IPS-18a (cell line): ENCODE results near the gene PYCR2.
"Not testable (repeated sequence)": the region's sequence is repeated elsewhere in the genome, so short reads cannot be mapped to it uniquely, and the experiment has no call there.

Experiments
- H3K27ac ChIP-seq: one replicate; pipeline ENCODE4 v1.5.1; 2013; ENCODE audit warnings: low read length
- H3K27me3 ChIP-seq: one replicate; pipeline ENCODE4 v1.6.1; 2013; ENCODE audit warnings: mild to moderate bottlenecking, low read length; ENCODE audit not compliant: control insufficient read depth, insufficient read depth
- H3K36me3 ChIP-seq: one replicate; pipeline ENCODE4 v1.6.1; 2013; ENCODE audit warnings: low read depth, low read length; ENCODE audit not compliant: control insufficient read depth
- H3K4me1 ChIP-seq: one replicate; pipeline ENCODE4 v1.6.1; 2013; ENCODE audit warnings: low read depth, low read length; ENCODE audit not compliant: control insufficient read depth
- H3K4me3 ChIP-seq: one replicate; pipeline ENCODE4 v1.5.1; 2013; ENCODE audit warnings: low read length
- H3K9ac ChIP-seq: one replicate; pipeline ENCODE4 v1.6.1; 2013; ENCODE audit warnings: mild to moderate bottlenecking, low read length, moderate library complexity
- H3K9me3 ChIP-seq: one replicate; pipeline ENCODE4 v1.6.1; 2013; ENCODE audit warnings: low read depth, low read length; ENCODE audit not compliant: control insufficient read depth

The PYCR2 gene

DNA sequence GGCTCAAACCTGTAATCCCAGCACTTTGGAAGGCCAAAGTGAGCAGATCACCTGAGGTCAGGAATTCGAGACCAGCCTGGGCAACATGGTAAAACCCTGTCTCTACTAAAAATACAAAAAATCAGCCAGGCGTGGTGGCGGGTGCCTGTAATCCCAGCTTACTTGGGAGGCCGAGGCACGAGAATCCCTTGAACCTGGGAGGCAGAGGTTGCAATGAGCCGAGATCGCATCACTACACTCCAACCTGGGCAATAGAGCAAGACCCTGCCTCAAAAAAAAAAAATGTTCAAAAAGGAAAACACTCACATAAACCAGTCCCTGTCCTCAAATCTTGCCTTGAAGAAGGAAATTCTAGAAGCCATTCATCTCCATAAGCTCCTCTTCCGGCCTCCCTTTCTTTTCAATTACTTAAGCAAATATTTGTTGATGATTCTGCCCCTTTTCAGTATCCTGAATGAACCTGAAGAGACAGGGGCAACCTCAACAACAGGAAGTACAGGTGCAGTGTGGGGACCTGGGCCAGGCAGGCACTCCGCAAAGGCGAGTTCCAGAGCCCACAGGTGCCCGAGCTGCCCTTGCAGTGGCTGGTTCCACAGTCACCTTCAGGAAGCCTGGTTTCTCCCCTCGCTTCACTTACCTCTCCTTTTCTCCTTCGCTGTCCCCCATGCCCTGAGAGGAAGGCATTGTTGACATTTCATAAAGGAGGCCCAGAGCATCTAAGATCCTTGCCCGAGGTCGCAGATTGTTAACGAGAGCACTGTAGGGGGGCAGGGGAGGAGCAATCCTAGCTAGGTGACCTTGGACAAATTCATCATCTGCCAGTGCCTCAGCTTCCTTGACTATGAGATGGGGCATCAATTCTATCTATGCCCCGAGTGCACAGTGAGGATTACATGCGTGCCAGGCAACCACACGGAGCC is 26.2 kb downstream of the PYCR2 start:
- Histone ChIP-seq H3K27me3 (no peaks in the 10 kb centered on the region), H3K27ac (no peak overlapping the region), H3K4me3 (no peak overlapping the region), H3K9me3 (no peaks in the 10 kb centered on the region), H3K4me1 (peaks cover 16% of the 10 kb centered on the region), H3K36me3 (no peaks in the 10 kb centered on the region), H3K9ac (no peak overlapping the region)

DNA sequence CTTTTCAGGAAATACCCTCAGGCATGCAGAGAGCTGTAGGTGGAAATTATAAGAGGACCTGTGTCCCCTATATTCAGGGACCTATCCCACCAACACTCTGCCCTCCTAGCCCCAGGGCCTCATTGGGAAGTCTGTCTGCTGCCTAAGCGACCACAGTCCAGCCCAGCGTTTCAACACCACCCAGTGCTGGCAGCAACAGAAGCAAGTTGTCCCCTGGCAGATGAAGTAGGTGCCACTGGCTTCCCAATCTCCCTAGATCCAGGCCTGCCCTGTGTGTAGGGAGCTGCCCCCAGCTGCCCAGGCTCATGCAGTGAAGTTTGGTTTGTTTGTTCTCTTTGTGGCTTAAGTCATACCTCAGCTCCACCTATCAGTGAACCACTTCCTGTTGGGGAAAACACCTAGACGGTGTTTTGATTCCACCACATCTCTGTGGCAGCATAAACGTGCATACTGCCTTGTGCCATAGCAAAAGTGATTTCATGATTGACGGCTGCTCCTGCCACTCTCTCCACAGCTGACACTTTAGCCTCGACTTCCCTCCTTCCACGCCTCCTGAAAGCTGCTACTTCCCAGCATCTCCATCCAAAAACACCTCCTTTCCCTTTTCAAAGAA is 27.0 kb downstream of the PYCR2 start:
- no peak overlapping the region for H3K4me3 ChIP-seq

DNA sequence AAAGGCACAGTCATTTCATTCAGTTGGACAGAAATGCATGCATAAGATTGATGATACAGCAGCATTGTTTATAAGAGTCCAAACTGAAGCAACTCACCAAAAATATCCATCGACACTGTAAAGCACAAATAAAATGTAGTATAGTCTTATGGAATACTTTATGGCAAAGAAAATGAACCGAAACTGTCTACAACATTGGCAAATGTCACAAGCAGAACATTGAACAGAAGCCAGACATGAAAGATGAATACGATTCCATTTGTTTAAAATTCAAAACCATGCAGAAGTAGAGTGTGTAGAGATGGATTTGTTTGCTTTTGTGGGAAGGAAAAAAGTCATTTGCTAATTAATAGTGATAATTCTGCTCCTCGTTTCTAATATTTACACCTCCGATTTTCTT is 27.6 kb downstream of the PYCR2 start:
- no peak overlapping the region for H3K27ac ChIP-seq
- peaks cover 16% of the 10 kb centered on the region for H3K4me1 ChIP-seq
- H3K4me3 ChIP-seq, result no peak overlapping the region
- no peaks in the 10 kb centered on the region for H3K36me3 ChIP-seq
- no peak overlapping the region for H3K9ac ChIP-seq
- no peaks in the 10 kb centered on the region for H3K27me3 ChIP-seq
- H3K9me3 ChIP-seq, result no peaks in the 10 kb centered on the region

More for the DNA sequence above, 27.0 kb downstream of the PYCR2 start:
- H3K9me3 ChIP-seq, result no peaks in the 10 kb centered on the region
- H3K36me3 ChIP-seq, result no peaks in the 10 kb centered on the region
- H3K27me3 ChIP-seq, result no peaks in the 10 kb centered on the region
- no peak overlapping the region for H3K27ac ChIP-seq
- no peak overlapping the region for H3K9ac ChIP-seq
- peaks cover 16% of the 10 kb centered on the region for H3K4me1 ChIP-seq

DNA sequence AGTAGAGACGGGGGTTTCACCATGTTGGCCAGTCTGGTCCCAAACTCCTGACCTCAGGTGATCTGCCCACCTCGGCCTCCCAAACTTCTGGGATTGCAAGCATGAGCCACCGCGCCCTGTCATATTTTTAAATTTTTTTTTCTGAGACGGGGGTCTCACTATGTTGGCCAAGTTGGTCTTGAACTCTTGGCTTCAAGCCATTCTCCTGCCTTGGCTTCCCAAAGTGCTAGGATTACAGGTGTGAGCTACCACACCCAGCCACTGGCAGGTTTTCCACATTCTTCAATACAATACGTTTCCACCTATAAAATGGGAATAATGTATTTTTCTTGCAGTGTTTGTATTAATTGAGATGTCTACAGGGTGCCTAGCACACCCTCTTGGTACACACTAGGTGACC is 31.7 kb downstream of the PYCR2 start:
- no peaks in the 10 kb centered on the region for H3K36me3 ChIP-seq
- no peaks in the 10 kb centered on the region for H3K9me3 ChIP-seq
- peaks cover 16% of the 10 kb centered on the region for H3K4me1 ChIP-seq
- H3K27ac ChIP-seq, result no peak overlapping the region
- peaks cover 17% of the 10 kb centered on the region for H3K27me3 ChIP-seq
- no peak overlapping the region for H3K4me3 ChIP-seq
- H3K9ac ChIP-seq, result no peak overlapping the region

DNA sequence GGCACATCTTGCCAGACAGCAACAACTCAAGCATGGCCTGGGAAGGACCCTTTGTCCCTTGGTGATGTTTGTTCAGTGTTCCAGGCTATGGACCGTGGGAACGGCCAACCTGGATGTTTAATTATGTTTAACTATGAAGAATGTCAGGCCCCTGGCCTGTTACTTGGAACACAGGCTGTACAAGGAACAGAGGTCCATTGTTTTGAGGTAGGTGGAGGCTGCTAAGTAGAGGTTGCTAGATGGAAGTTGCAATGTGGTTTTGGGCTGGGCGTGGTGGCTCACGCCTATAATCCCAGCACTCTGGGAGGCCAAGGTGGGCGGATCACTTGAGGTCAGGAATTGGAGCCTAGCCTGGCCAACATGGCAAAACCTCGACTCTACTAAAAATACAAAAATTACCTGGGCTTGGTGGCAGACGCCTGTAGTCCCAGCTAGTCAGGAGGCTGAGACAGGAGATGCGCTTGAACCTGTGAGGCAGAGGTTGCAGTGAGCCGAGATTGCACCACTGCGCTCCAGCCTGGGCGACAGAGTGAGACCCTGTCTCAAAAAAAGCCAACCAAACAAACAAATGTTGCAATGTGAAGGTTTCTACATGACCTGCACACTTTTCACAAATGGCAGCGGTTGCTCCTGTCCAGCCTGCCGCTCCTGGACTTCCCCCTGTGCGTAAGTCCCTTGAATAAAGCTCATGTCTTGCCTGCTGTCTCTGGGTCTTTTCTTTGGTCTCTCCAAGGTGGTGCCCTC is 32.6 kb downstream of the PYCR2 start:
- no peak overlapping the region for H3K4me3 ChIP-seq
- H3K9ac ChIP-seq, result no peak overlapping the region

DNA sequence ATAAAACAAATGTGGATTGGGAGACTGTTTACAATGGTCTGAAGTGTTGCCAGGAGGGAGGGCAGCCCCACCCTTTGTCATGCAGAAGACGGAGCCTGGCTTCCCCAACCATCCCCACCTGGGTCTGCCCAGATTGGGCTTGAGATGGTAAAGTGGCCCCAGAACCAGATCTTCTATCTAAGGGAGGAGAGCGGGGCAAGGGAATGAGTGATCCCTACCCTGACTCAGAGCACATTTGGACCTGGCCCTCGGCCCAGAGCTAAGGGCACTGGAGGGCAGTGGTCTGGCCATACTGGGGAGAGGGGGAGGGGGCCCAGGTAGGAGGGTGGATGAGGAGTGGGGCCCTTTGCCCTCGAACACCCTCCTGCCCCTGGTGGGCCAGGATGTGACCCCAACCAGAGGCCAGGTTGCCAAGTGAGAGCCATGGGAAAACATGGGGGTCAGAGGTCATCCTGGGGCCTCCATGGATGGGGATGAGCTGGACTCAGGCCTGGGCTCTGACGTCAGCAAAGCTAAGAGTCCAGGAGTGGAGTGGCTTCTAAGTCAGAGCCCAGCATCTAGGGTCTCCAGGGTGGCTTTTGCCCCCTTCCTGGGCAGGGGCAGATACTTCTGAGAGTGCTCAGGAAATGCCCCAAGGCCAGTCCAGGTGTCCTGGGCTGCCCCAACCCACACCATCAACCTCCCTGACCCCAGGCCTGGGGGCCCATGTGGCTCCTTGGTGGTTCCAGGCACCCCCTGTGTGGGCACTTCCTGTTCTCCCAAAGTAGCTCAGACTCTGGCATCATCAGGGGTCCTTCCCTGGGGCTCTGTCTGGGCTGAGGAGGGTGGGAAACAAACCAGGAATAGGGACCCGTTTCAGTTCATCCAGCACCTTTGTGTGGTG is 33.5 kb downstream of the PYCR2 start:
- Histone ChIP-seq H3K27me3 (peaks cover 24% of the 10 kb centered on the region), H3K9me3 (no peaks in the 10 kb centered on the region), H3K9ac (no peak overlapping the region), H3K4me3 (no peak overlapping the region), H3K36me3 (no peaks in the 10 kb centered on the region), H3K27ac (no peak overlapping the region), H3K4me1 (peaks cover 16% of the 10 kb centered on the region)

More for the DNA sequence above, 32.6 kb downstream of the PYCR2 start:
- Histone ChIP-seq H3K4me1 (peaks cover 16% of the 10 kb centered on the region), H3K27ac (no peak overlapping the region), H3K9me3 (no peaks in the 10 kb centered on the region), H3K27me3 (peaks cover 24% of the 10 kb centered on the region), H3K36me3 (no peaks in the 10 kb centered on the region)

DNA sequence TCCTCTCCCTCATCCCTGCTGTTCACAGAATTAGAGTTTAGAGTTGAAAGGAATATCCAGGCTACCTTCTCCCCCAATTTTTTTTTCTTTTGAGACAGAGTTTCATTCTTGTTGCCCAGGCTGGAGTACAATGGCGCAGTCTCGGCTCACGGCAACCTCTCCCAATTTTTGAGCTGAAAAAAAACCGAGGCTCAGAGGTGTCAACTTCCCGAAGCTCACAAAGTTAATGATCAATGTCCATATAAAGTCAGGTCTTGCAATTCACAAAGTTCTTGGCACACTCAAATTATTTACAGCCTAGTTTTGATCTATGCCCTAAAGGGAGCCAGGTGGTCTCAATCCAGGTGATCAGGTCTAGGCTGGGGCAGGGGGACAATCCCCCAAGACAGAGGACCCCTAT is 34.3 kb downstream of the PYCR2 start:
- Histone ChIP-seq H3K27me3 (peaks cover 24% of the 10 kb centered on the region), H3K9ac (no peak overlapping the region), H3K9me3 (no peaks in the 10 kb centered on the region), H3K27ac (no peak overlapping the region), H3K4me1 (peaks cover 16% of the 10 kb centered on the region), H3K36me3 (no peaks in the 10 kb centered on the region), H3K4me3 (no peak overlapping the region)

DNA sequence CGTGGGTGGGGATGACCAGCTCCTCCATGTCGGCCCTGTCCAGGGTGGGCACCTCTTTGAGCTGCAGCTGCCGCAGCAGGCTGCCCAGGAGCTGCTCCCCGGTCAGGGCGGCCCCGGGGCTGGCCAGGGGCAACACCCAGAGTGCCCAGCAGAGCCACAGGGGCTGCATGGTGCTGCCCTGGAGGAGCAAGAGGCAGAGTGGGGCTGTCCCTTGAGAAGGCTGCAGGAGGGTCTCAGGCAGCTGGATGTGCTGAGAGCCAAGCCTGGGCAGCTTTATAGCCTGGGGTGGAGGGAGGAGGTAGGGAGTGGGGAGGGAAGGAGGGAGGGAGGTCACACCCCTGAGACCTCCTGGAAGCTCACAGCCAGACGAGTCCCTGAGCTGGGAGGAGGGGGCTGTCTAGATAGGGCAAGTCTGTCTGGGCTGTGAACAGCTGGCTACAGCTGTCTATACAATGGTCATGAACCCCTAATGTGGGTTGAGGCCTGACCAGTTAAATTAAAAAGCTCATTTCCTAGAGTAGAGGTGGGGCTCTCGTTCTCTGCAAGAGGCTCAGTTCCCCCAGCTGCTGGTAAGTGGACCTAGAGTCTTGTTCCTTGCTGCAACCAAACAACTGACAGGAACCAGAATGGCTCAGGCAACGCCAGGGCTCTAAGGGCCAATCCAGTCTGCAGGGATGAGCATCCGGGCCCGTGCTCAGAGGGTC is 35.0 kb downstream of the PYCR2 start, which contains the start of gene LEFTY1:
Gene LEFTY1, minus strand, starts transcription at position 249 of the 704 bp plus-strand sequence. Its CDS starts 80 bp downstream, at position 169.
- no peaks in the 10 kb centered on the region for H3K9me3 ChIP-seq
- H3K27me3 ChIP-seq, result peaks cover 24% of the 10 kb centered on the region
- peaks cover 16% of the 10 kb centered on the region for H3K4me1 ChIP-seq
- H3K9ac ChIP-seq, result no peak within 1 kb of the TSS
- H3K27ac ChIP-seq, result no peak within 1 kb of the TSS
- H3K36me3 ChIP-seq, result no peaks in the 10 kb centered on the region
- H3K4me3 ChIP-seq, result no peak within 1 kb of the TSS

DNA sequence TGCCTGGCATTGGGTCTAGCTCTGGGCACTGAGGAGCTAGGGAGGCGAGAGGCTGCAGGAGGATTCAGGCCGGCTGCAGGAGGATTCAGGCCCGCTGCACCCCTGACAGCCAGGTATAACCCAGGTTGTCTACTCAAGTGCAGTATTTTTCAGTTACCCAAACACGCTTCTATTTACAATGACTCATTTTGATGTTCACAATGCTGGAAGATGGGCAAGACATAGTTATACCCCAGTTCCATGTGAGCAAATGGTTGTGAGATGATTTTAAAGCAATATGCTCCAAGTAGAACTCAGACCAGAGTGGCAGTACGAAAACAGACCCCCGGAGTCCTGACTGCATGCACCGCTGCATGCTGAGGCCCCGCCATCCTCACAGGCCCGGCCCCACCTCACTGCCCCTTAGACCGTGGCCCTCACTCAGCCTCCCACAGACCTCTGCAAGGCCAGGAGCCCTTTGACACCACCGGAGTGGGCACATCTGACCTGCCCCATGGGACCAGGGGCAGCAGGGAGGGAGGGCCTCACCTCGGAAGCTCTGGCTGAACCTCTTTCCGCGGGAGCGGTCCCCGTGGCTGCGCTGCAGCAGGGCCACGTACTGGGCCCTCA is 35.7 kb downstream of the PYCR2 start:
- Histone ChIP-seq H3K27ac (no peak overlapping the region), H3K4me1 (peaks cover 16% of the 10 kb centered on the region), H3K36me3 (no peaks in the 10 kb centered on the region), H3K9ac (no peak overlapping the region), H3K9me3 (no peaks in the 10 kb centered on the region), H3K27me3 (peaks cover 31% of the 10 kb centered on the region), H3K4me3 (no peak overlapping the region)

DNA sequence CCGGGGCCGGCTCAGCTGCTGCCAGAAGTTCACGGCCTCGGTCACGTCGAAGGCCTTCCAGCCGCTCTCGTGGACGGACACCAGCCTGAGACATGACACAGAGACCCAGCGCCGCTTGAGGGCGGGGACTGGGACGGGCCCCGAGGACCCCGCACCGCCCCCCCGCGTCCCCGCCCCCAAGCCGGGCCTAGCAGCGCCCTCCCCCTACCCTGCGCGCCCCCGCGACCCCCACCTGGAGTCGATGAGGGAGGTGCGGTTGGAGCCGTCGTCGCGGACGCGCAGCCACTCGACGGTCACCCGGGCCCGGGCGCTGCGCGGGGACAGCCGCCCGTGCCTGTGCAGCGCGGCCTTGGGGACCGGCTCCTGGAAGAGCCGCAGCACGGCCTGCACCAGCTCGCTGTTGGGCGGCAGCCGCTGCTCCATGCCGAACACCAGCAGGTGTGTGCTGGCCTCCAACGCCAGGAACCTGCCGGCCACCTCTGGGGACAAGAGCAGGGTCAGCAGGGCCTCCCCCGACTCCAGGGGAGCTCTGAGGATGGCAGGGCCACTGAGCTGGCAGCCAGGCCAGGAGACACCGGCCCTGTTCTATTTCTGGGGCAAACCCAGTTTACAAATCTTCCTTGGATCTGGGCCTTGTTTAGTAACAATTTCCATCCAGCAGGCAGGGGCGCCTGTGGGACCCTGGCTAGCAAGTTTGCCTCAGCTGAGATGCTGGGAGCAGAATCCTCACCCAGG is 36.3 kb downstream of the PYCR2 start:
- peaks cover 37% of the 10 kb centered on the region for H3K27me3 ChIP-seq
- not testable (repeated sequence) for H3K36me3 ChIP-seq, H3K9ac ChIP-seq, H3K9me3 ChIP-seq, H3K27ac ChIP-seq, H3K4me3 ChIP-seq
- peaks cover 16% of the 10 kb centered on the region for H3K4me1 ChIP-seq
